HUES48 (cell line): ENCODE results near the gene CAPNS2.

Experiments used
- H3K27ac ChIP-seq: one replicate; pipeline ENCODE4 v1.7.0; 2013; ENCODE audit warnings: low read depth, low read length, inconsistent platforms
- H3K27me3 ChIP-seq: 2 replicates; pipeline ENCODE4 v1.6.1; 2013; ENCODE audit warnings: mild to moderate bottlenecking, low read length; ENCODE audit not compliant: control insufficient read depth, insufficient read depth
- H3K36me3 ChIP-seq: 2 replicates; pipeline ENCODE4 v1.6.1; 2013; ENCODE audit warnings: low read length; ENCODE audit not compliant: control insufficient read depth, insufficient read depth
- H3K4me1 ChIP-seq: 2 replicates; pipeline ENCODE4 v1.6.1; 2013; ENCODE audit warnings: mild to moderate bottlenecking, low read length; ENCODE audit not compliant: control insufficient read depth, insufficient read depth
- H3K4me3 ChIP-seq: 2 replicates; pipeline ENCODE4 v1.5.1; 2013; ENCODE audit warnings: mild to moderate bottlenecking, low read depth, low read length
- H3K9ac ChIP-seq: 2 replicates; pipeline ENCODE4 v1.6.1; 2013; ENCODE audit warnings: mild to moderate bottlenecking, low read depth, low read length, moderate library complexity
- H3K9me3 ChIP-seq: 2 replicates; pipeline ENCODE4 v1.6.1; 2013; ENCODE audit warnings: low read length; ENCODE audit not compliant: control insufficient read depth, insufficient read depth

Gene CAPNS2

GRCh38 chr16:55566432-55567175, at the start of gene CAPNS2:
TSS of gene CAPNS2 (plus strand) at chr16:55566684. CDS start at chr16:55566757, 73 bp downstream.
- Histone ChIP-seq H3K4me1 (no peaks in the 10 kb centered on the region), H3K27me3 (no peaks in the 10 kb centered on the region), H3K9me3 (no peaks in the 10 kb centered on the region), H3K36me3 (no peaks in the 10 kb centered on the region), H3K27ac (no peak within 1 kb of the TSS), H3K9ac (no peak within 1 kb of the TSS), H3K4me3 (no peak within 1 kb of the TSS)

GRCh38 chr16:55521792-55522191, 44.7 kb upstream of the CAPNS2 start:
- H3K27ac ChIP-seq: no peak overlapping the region
- H3K9ac ChIP-seq: no peak overlapping the region
- H3K36me3 ChIP-seq: no peaks in the 10 kb centered on the region
- H3K27me3 ChIP-seq: no peaks in the 10 kb centered on the region
- H3K4me3 ChIP-seq: no peak overlapping the region
- H3K4me1 ChIP-seq: no peaks in the 10 kb centered on the region; the same call in 1 of the 2 replicates
- peaks cover 12% of the 10 kb centered on the region for H3K9me3 ChIP-seq

- Histone ChIP-seq H3K27me3 (no peaks in the 10 kb centered on the region), H3K9me3 (peaks cover 11% of the 10 kb centered on the region), H3K36me3 (no peaks in the 10 kb centered on the region), H3K4me1 (no peaks in the 10 kb centered on the region; the same call in 1 of the 2 replicates), H3K9ac (no peak overlapping the region), H3K27ac (no peak overlapping the region), H3K4me3 (no peak overlapping the region)
These were observed 40.0 kb upstream of the CAPNS2 start for GRCh38 chr16:55526441-55526840.

GRCh38 chr16:55527885-55528284, 38.6 kb upstream of the CAPNS2 start:
- H3K27ac ChIP-seq: no peak overlapping the region
- no peaks in the 10 kb centered on the region for H3K9me3 ChIP-seq
- H3K9ac ChIP-seq: no peak overlapping the region
- H3K4me1 ChIP-seq: no peaks in the 10 kb centered on the region; the same call in 1 of the 2 replicates
- H3K27me3 ChIP-seq: no peaks in the 10 kb centered on the region
- H3K36me3 ChIP-seq: 0 out of 2 replicates have a peak, but pooled peaks cover 2% of the 10 kb centered on the region
- no peak overlapping the region for H3K4me3 ChIP-seq

GRCh38 chr16:55529018-55529417, 37.5 kb upstream of the CAPNS2 start:
- Histone ChIP-seq H3K36me3 (0 out of 2 replicates have a peak, but pooled peaks cover 3% of the 10 kb centered on the region), H3K9ac (no peak overlapping the region), H3K9me3 (no peaks in the 10 kb centered on the region)

GRCh38 chr16:55530316-55530856, 36.1 kb upstream of the CAPNS2 start:
- no peak overlapping the region for H3K4me3 ChIP-seq
- H3K9ac ChIP-seq: no peak overlapping the region
- H3K9me3 ChIP-seq: no peaks in the 10 kb centered on the region
- 0 out of 2 replicates have a peak, but pooled peaks cover 3% of the 10 kb centered on the region for H3K36me3 ChIP-seq
- no peaks in the 10 kb centered on the region for H3K27me3 ChIP-seq
- H3K4me1 ChIP-seq: no peaks in the 10 kb centered on the region
- no peak overlapping the region for H3K27ac ChIP-seq

More at GRCh38 chr16:55529018-55529417, 37.5 kb upstream of the CAPNS2 start:
- H3K27me3 ChIP-seq: no peaks in the 10 kb centered on the region
- H3K27ac ChIP-seq: no peak overlapping the region
- no peaks in the 10 kb centered on the region; the same call in 1 of the 2 replicates for H3K4me1 ChIP-seq
- no peak overlapping the region for H3K4me3 ChIP-seq

- Histone ChIP-seq H3K9me3 (no peaks in the 10 kb centered on the region), H3K4me3 (no peak overlapping the region), H3K27me3 (no peaks in the 10 kb centered on the region), H3K9ac (no peak overlapping the region), H3K36me3 (0 out of 2 replicates have a peak, but pooled peaks cover 3% of the 10 kb centered on the region), H3K4me1 (no peaks in the 10 kb centered on the region), H3K27ac (no peak overlapping the region)
These were observed 34.3 kb upstream of the CAPNS2 start for GRCh38 chr16:55532227-55532626.

- Histone ChIP-seq H3K9ac (no peak overlapping the region), H3K27me3 (no peaks in the 10 kb centered on the region), H3K4me1 (peaks cover 7% of the 10 kb centered on the region; the same call in 1 of the 2 replicates), H3K36me3 (0 out of 2 replicates have a peak, but pooled peaks cover 3% of the 10 kb centered on the region), H3K27ac (no peak overlapping the region), H3K4me3 (no peak overlapping the region), H3K9me3 (no peaks in the 10 kb centered on the region)
These were observed 31.7 kb upstream of the CAPNS2 start for GRCh38 chr16:55534756-55535155.

- H3K36me3 ChIP-seq: no peaks in the 10 kb centered on the region
- H3K9me3 ChIP-seq: no peaks in the 10 kb centered on the region
- H3K4me3 ChIP-seq: no peak overlapping the region
- no peak overlapping the region for H3K27ac ChIP-seq
- H3K4me1 ChIP-seq: peaks cover 7% of the 10 kb centered on the region; the same call in 1 of the 2 replicates
- no peaks in the 10 kb centered on the region for H3K27me3 ChIP-seq
- no peak overlapping the region for H3K9ac ChIP-seq
These were observed 27.4 kb upstream of the CAPNS2 start for GRCh38 chr16:55539049-55539448.

- H3K9ac ChIP-seq: no peak overlapping the region
- no peak overlapping the region for H3K4me3 ChIP-seq
- H3K27me3 ChIP-seq: no peaks in the 10 kb centered on the region
- H3K36me3 ChIP-seq: no peaks in the 10 kb centered on the region
- peaks cover 7% of the 10 kb centered on the region; the same call in 1 of the 2 replicates for H3K4me1 ChIP-seq
- no peaks in the 10 kb centered on the region for H3K9me3 ChIP-seq
- H3K27ac ChIP-seq: no peak overlapping the region
These were observed 27.0 kb upstream of the CAPNS2 start for GRCh38 chr16:55539488-55539887.

GRCh38 chr16:55540221-55540620, 26.3 kb upstream of the CAPNS2 start:
- Histone ChIP-seq H3K9me3 (no peaks in the 10 kb centered on the region), H3K27me3 (no peaks in the 10 kb centered on the region), H3K9ac (no peak overlapping the region), H3K4me1 (peaks cover 7% of the 10 kb centered on the region; the same call in 1 of the 2 replicates), H3K36me3 (no peaks in the 10 kb centered on the region), H3K27ac (no peak overlapping the region), H3K4me3 (no peak overlapping the region)
